ENCODE data around the gene MYBPHL.
"Not testable (repeated sequence)": the region's sequence is repeated elsewhere in the genome, so short reads cannot be mapped to it uniquely, and the experiment has no call there.

MYBPHL gene

DNA sequence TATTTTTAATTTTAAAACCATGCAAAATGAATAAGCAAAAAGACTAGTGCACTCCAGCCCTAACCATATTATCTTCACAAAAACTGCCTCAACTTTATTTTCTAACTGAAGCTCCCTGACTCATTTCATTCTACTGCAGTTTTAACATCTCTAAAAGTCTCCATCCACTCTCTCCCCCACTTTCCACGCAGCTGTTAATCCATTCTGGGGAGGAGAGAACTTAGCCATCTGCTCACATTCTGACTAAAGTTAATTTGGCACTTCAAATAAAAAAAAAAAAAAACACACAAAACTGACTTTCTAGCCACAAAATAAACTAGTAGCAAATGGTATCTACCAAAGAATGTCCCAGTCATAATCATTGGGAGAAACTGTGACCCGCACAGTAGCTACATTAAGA lies 5.4 kb upstream of the MYBPHL start:
- Histone ChIP-seq H3K36me3 (ENCODE audit: control insufficient read depth, insufficient read depth, low read length) (no peaks in the 10 kb centered on the region), H3K79me2 (no peaks in the 10 kb centered on the region), H3K27me3 (ENCODE audit: control insufficient read depth, insufficient read depth, low read length) (no peaks in the 10 kb centered on the region), H3K4me1 (no peaks in the 10 kb centered on the region), H2AFZ (no peak overlapping the region), H3K9ac (no peak overlapping the region), H3K27ac (no peak overlapping the region), H3K9me3 (ENCODE audit: control insufficient read depth, low read length) (no peaks in the 10 kb centered on the region), H3K4me2 (ENCODE audit: low read length) (no peak overlapping the region), H3K4me3 (ENCODE audit: low read depth, low read length) (no peak overlapping the region)
- TF ChIP-seq, protein P1, sequence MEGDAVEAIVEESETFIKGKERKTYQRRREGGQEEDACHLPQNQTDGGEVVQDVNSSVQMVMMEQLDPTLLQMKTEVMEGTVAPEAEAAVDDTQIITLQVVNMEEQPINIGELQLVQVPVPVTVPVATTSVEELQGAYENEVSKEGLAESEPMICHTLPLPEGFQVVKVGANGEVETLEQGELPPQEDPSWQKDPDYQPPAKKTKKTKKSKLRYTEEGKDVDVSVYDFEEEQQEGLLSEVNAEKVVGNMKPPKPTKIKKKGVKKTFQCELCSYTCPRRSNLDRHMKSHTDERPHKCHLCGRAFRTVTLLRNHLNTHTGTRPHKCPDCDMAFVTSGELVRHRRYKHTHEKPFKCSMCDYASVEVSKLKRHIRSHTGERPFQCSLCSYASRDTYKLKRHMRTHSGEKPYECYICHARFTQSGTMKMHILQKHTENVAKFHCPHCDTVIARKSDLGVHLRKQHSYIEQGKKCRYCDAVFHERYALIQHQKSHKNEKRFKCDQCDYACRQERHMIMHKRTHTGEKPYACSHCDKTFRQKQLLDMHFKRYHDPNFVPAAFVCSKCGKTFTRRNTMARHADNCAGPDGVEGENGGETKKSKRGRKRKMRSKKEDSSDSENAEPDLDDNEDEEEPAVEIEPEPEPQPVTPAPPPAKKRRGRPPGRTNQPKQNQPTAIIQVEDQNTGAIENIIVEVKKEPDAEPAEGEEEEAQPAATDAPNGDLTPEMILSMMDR (IDR thresholded peaks at IDR 0.05) = no peak

DNA sequence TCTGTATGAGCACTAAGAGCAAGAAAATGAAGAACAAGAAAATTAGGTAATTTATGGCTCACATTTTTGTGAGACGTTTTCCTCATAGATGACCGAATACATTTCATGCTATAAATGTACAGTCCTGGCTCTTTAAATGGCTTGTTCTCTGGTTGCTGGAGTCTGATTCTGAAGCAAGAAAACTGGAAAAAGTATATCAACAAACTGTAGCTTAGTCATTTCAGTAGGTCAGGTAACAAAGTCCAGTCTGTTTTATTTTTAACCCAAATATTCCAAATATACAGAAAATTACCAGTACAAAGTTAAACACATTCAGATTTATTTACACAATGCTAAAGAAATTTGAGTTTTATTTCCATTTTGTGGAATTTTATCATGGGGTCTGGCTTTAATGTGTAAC lies 2.5 kb upstream of the MYBPHL start:
- Histone ChIP-seq H3K27ac (no peak overlapping the region), H3K36me3 (ENCODE audit: control insufficient read depth, insufficient read depth, low read length) (no peaks in the 10 kb centered on the region)

DNA sequence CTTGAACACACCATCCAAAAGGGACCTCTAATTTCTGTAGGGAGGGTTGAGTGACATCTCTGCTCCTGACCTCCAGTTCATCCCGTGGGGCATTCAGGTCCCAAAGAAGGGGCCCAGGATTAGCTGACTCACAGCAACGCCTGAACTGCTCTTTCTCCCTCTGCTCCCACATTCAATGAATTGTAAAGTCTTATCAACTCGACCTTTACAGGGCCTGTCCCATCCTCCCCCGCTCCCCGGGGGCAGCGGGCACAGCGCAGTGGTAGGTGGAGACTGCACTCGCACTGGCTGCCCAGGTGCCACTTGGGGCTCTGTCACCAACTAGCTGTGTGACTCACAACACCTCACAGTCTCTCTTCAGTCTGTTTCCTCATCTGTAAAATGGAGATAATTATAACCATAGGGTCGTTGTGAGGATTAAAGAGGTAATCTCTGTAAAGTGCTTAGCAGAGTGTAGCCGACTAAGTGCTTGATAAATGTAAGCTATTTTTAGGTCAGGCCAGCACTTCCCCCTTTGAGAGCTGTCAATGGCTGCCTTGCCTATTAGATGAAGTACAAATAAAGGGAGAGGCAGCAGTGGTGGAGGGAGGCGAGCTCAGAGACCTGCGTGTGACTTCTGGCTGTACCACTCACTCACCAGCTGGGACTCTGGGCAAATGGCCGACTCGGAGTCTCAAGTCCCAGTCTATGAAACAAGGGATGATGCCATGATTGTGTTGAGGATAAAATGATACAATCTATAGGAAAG lies 637 bp upstream of the MYBPHL start:
- Histone ChIP-seq H3K79me2 (no peaks in the 10 kb centered on the region), H2AFZ (no peak overlapping the region), H3K9me3 (ENCODE audit: control insufficient read depth, low read length) (no peaks in the 10 kb centered on the region), H3K4me3 (ENCODE audit: low read depth, low read length) (no peak overlapping the region), H3K27ac (no peak overlapping the region), H3K9ac (no peak overlapping the region), H3K4me2 (ENCODE audit: low read length) (no peak overlapping the region), H3K27me3 (ENCODE audit: control insufficient read depth, insufficient read depth, low read length) (no peaks in the 10 kb centered on the region), H3K36me3 (ENCODE audit: control insufficient read depth, insufficient read depth, low read length) (no peaks in the 10 kb centered on the region), H3K4me1 (no peaks in the 10 kb centered on the region)
- TF ChIP-seq, protein P1 (IDR thresholded peaks at IDR 0.05) = no peak

More for the DNA sequence above, 2.5 kb upstream of the MYBPHL start:
- no peaks in the 10 kb centered on the region for H3K79me2 ChIP-seq
- TF ChIP-seq, protein P1 (IDR thresholded peaks at IDR 0.05) = no peak
- no peak overlapping the region for H3K4me2 ChIP-seq (ENCODE audit: low read length)
- no peaks in the 10 kb centered on the region for H3K4me1 ChIP-seq
- no peaks in the 10 kb centered on the region for H3K27me3 ChIP-seq (ENCODE audit: control insufficient read depth, insufficient read depth, low read length)
- H3K4me3 ChIP-seq (ENCODE audit: low read depth, low read length) = no peak overlapping the region
- H3K9ac ChIP-seq = no peak overlapping the region
- no peak overlapping the region for H2AFZ ChIP-seq
- H3K9me3 ChIP-seq (ENCODE audit: control insufficient read depth, low read length) = no peaks in the 10 kb centered on the region

DNA sequence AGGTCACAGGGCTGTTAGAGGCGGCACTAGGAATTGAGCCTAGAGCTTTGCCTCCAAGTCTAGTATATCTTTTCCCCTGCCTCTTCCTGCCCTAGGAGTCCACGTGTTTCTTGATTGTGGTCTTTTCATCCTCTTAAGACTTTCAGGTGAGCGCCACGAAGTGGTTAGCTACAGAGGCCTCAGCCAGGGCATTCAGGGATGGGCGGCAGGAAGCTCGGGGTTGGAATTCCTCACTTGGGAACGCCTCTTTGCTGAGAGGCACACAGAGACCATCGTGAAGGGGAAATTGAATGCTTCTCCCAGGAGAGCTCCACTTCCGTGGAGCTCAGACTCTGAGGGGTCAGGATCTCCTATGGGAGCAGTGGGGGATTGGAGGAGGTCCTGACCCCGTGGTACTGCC lies 820 bp downstream of the MYBPHL start:
- H3K36me3 ChIP-seq (ENCODE audit: control insufficient read depth, insufficient read depth, low read length); H3K4me2 ChIP-seq (ENCODE audit: low read length); H3K9me3 ChIP-seq (ENCODE audit: control insufficient read depth, low read length); H2AFZ ChIP-seq; H3K9ac ChIP-seq; H3K79me2 ChIP-seq; H3K27ac ChIP-seq; H3K27me3 ChIP-seq (ENCODE audit: control insufficient read depth, insufficient read depth, low read length); H3K4me3 ChIP-seq (ENCODE audit: low read depth, low read length); H3K4me1 ChIP-seq: not testable (repeated sequence)

DNA sequence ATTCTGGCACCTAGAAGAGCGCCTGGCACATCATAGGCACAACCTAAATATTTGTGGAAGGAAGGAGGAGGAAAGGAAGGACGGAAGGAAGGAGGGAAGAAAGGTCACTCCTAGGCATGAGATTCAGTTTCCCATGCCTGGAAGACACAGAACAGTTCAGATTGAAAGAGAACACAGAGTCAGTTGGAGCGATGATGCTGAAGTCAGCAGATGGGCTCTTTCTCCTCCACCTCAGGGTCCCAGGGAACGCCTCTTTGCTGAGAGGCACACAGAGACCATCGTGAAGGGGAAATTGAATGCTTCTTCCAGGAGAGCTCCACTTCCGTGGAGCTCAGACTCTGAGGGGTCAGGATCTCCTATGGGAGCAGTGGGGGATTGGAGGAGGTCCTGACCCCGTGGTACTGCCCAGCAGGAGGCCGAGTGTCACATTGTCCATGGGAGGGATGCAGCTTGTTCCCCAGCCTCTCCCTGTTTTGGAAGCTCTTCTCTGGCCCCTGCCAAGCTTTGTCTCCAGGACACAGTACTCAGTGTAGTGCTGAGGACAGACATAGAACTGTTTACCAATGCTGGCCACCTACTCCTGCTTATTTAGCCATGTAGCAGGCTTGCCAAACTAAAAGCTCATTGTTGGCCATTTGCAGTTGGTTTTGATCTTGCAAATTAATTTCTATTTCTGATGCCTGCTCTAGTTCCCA lies 2.4 kb downstream of the MYBPHL start:
- TF ChIP-seq, protein P1 (IDR thresholded peaks at IDR 0.05) = no peak
- no peak overlapping the region for H3K27ac ChIP-seq
- no peaks in the 10 kb centered on the region for H3K36me3 ChIP-seq (ENCODE audit: control insufficient read depth, insufficient read depth, low read length)
- no peak overlapping the region for H2AFZ ChIP-seq
- H3K9ac ChIP-seq = no peak overlapping the region
- H3K4me2 ChIP-seq (ENCODE audit: low read length) = no peak overlapping the region
- H3K79me2 ChIP-seq = no peaks in the 10 kb centered on the region
- peaks cover 4% of the 10 kb centered on the region for H3K4me1 ChIP-seq
- H3K4me3 ChIP-seq (ENCODE audit: low read depth, low read length) = no peak overlapping the region
- no peaks in the 10 kb centered on the region for H3K9me3 ChIP-seq (ENCODE audit: control insufficient read depth, low read length)
- H3K27me3 ChIP-seq (ENCODE audit: control insufficient read depth, insufficient read depth, low read length) = no peaks in the 10 kb centered on the region

Data from parathyroid adenoma (tissue), 2 donors.